ENCODE measurements around the gene REC8.

- TF ChIP-seq CTCF (IDR thresholded peaks at IDR 0.05), result no peak
- TF ChIP-seq POLR2A (IDR thresholded peaks at IDR 0.05), result peak; percentile 22
Measured at GRCh38 chr14:24146453-24146977, 25.4 kb upstream of the REC8 start, which contains the start of gene PSME2.
